Kasumi-1 (cell line): ENCODE measurements around the gene SUMF2.
"Not testable (repeated sequence)": the region's sequence is repeated elsewhere in the genome, so short reads cannot be mapped to it uniquely, and the experiment has no call there.

Experiments
- DNase-seq, 2 experiments: peaks; one replicate each; lab custom pipeline; 2025; lab: John Stamatoyannopoulos, UW

Gene SUMF2

GRCh38 chr7:56063500-56063881, 595 bp upstream of the SUMF2 start:
- DNase-seq: no peak

GRCh38 chr7:56066376-56066775, 2.3 kb downstream of the SUMF2 start:
- not testable (repeated sequence) for DNase-seq

GRCh38 chr7:56074371-56074791, 10.3 kb downstream of the SUMF2 start:
- DNase-seq: peak; percentile 89 to 90

- no peak for DNase-seq
Observed at GRCh38 chr7:56077681-56078080, 13.6 kb downstream of the SUMF2 start.

- no peak for DNase-seq
Observed at GRCh38 chr7:56078196-56078595, 14.1 kb downstream of the SUMF2 start.

- peak; percentile 93 to 94 for DNase-seq
Observed at GRCh38 chr7:56079450-56080185, 15.5 kb downstream of the SUMF2 start.

GRCh38 chr7:56080726-56081435, 16.8 kb downstream of the SUMF2 start:
- not testable (repeated sequence) for DNase-seq

GRCh38 chr7:56081626-56082340, 17.7 kb downstream of the SUMF2 start:
- DNase-seq: no peak

- no peak for DNase-seq
Observed at GRCh38 chr7:56083150-56083785, 19.2 kb downstream of the SUMF2 start.

- DNase-seq: no peak
Observed at GRCh38 chr7:56086761-56087160, 22.7 kb downstream of the SUMF2 start.

GRCh38 chr7:56087445-56087844, 23.4 kb downstream of the SUMF2 start:
- no peak for DNase-seq

- DNase-seq: no peak
Observed at GRCh38 chr7:56091591-56091990, 27.5 kb downstream of the SUMF2 start.

GRCh38 chr7:56092388-56092787, 28.3 kb downstream of the SUMF2 start:
- not testable (repeated sequence) for DNase-seq

GRCh38 chr7:56092789-56093531, 28.9 kb downstream of the SUMF2 start, which contains the start of gene PHKG1:
Gene PHKG1 (minus strand): TSS chr7:56092952. CDS start chr7:56088941, 4,011 bp downstream.
- DNase-seq: no peak

GRCh38 chr7:56097700-56098099, 33.6 kb downstream of the SUMF2 start:
- no peak for DNase-seq

GRCh38 chr7:56098187-56099008, 34.3 kb downstream of the SUMF2 start:
- not testable (repeated sequence) for DNase-seq

- DNase-seq: no peak
Observed at GRCh38 chr7:56099653-56100052, 35.6 kb downstream of the SUMF2 start.

- not testable (repeated sequence) for DNase-seq
Observed at GRCh38 chr7:56104138-56104537, 40.1 kb downstream of the SUMF2 start.

GRCh38 chr7:56105508-56105907, 41.4 kb downstream of the SUMF2 start:
- peak; percentile 33 to 57 for DNase-seq
